PC-9 (cell line): ENCODE results near the gene FUBP3. TPM values are rescaled to one million over a fixed set of nuclear protein-coding genes. Genes with fewer than 3 reads are reported as not detected.
"Not testable (repeated sequence)": the region's sequence is repeated elsewhere in the genome, so short reads cannot be mapped to it uniquely, and the experiment has no call there.

Experiments
- BruUV-seq: library from RNA; stranded (reverse); fragments of 400-500 nt; replicated peaks from 2 replicates; lab custom pipeline; 2021; lab: Mats Ljungman, UMichigan
- CTCF ChIA-PET: fragments of 300-600 bp; sonication (Branson Sonifier 250); formaldehyde crosslinking; loops from one replicate; lab custom pipeline; 2022; ENCODE audit warnings: antibody characterized with exemption; lab: Charles Lee
- POLR2A ChIA-PET: fragments of 300-600 bp; sonication (Branson Sonifier 250); formaldehyde crosslinking; loops from one replicate; lab custom pipeline; 2022; ENCODE audit warnings: antibody characterized with exemption; ENCODE audit not compliant: unreplicated experiment; lab: Charles Lee
- DNase-seq, 2 experiments: peaks; one replicate each; pipeline versions ENCODE4 v3.0.0 to v3.0.0-alpha.2; 2015 to 2022; ENCODE audit warnings: mixed read lengths in 1 of 2
- H2AFZ ChIP-seq: fragments of 200-600 bp; sonication (generic); 2 replicates; pipeline ENCODE4 v1.8.1; 2017; ENCODE audit warnings: antibody characterized with exemption
- H3F3A ChIP-seq: fragments of 200-600 bp; sonication (generic); 2 replicates; pipeline ENCODE4 v1.8.1; 2017; ENCODE audit warnings: antibody characterized with exemption, mild to moderate bottlenecking, low read depth; ENCODE audit not compliant: insufficient read depth
- H3K27ac ChIP-seq: fragments of 200-600 bp; sonication (generic); 2 replicates; pipeline ENCODE4 v1.6.1; 2016; ENCODE audit warnings: mixed run types
- H3K27me3 ChIP-seq: fragments of 200-600 bp; sonication (generic); 2 replicates; pipeline ENCODE4 v1.6.1; 2016; ENCODE audit warnings: low read depth, mixed run types; ENCODE audit not compliant: insufficient read depth
- H3K36me3 ChIP-seq: fragments of 200-600 bp; sonication (generic); 2 replicates; pipeline ENCODE4 v1.6.1; 2016; ENCODE audit warnings: low read depth, mixed run types
- H3K4me1 ChIP-seq: fragments of 200-600 bp; sonication (generic); replicated peaks from 2 replicates; pipeline ENCODE4 v1.6.1; 2016; ENCODE audit warnings: mixed run types; ENCODE audit not compliant: insufficient read depth
- H3K4me2 ChIP-seq: fragments of 200-600 bp; sonication (generic); 2 replicates; pipeline ENCODE4 v1.6.1; 2017; ENCODE audit warnings: mixed run types
- H3K4me3 ChIP-seq: fragments of 200-600 bp; sonication (generic); 2 replicates; pipeline ENCODE4 v1.6.1; 2016; ENCODE audit warnings: mixed run types
- H3K79me2 ChIP-seq: fragments of 200-600 bp; sonication (generic); 2 replicates; pipeline ENCODE4 v1.6.1; 2017; ENCODE audit warnings: low read depth, mixed run types
- H3K9me2 ChIP-seq: fragments of 200-600 bp; sonication (generic); 2 replicates; pipeline ENCODE4 v1.8.1; 2017; ENCODE audit warnings: mild to moderate bottlenecking; ENCODE audit not compliant: insufficient read depth
- H3K9me3 ChIP-seq: fragments of 200-600 bp; sonication (generic); 2 replicates; pipeline ENCODE4 v1.8.1; 2016; ENCODE audit warnings: low read depth; ENCODE audit not compliant: insufficient read depth
- H4K20me1 ChIP-seq: fragments of 200-600 bp; sonication (generic); 2 replicates; pipeline ENCODE4 v1.8.1; 2017; ENCODE audit not compliant: insufficient read depth
- EZH2 ChIP-seq: fragments of 200-600 bp; sonication (generic); IDR thresholded peaks from 2 replicates; pipeline ENCODE4 v1.8.0; 2017; ENCODE audit warnings: antibody characterized with exemption, low read depth
- intact Hi-C: fragments of 100-400 bp; cut with micrococcal nuclease; formaldehyde crosslinking; loops from one replicate; pipeline ENCODE4 v1.10.0; 2022; ENCODE audit not compliant: unreplicated experiment
- total RNA-seq: library from RNA; stranded (reverse); gene quantifications from 2 replicates; pipeline ENCODE4 v1.2.3, GENCODE V29; 2021
- TF ChIP-seq, protein P1 (sequence below): fragments of 200-600 bp; sonication (generic); conservative IDR thresholded peaks from 2 replicates; pipeline ENCODE4 v1.6.1; 2017; ENCODE audit warnings: mixed run types, antibody characterized with exemption, mild to moderate bottlenecking, moderate library complexity

Gene FUBP3
- total RNA-seq, 1 experiment from 2014 or later: 75.6 TPM

DNA sequence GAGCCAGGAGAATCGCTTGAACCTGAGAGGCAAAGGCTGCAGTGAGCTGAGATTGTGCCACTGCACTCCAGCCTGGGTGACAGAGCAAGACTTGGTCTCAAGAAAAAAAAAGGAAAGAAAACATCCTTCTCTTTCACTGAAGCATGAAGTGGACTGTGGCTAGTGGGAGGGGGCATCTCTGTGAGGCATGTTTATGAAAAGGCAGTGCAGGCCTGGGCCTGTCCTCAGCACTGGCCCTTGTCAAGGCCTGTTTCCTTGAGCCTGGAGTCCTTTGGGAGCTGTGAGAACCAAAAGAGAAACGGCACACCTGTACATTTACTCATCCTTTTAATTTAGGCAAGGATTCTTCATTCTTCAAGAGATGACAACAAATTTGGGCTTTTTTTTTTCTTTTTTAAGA, 18.3 kb upstream of the FUBP3 start:
- H3K4me1 ChIP-seq: peaks cover 7% of the 10 kb centered on the region
- H3K4me3 ChIP-seq: no peak overlapping the region
- no peak overlapping the region for H3K4me2 ChIP-seq
- intact Hi-C loops: no loop called here
- H3K9me2 ChIP-seq: no peaks in the 10 kb centered on the region
- no peak for TF ChIP-seq EZH2
- TF ChIP-seq, protein P1, sequence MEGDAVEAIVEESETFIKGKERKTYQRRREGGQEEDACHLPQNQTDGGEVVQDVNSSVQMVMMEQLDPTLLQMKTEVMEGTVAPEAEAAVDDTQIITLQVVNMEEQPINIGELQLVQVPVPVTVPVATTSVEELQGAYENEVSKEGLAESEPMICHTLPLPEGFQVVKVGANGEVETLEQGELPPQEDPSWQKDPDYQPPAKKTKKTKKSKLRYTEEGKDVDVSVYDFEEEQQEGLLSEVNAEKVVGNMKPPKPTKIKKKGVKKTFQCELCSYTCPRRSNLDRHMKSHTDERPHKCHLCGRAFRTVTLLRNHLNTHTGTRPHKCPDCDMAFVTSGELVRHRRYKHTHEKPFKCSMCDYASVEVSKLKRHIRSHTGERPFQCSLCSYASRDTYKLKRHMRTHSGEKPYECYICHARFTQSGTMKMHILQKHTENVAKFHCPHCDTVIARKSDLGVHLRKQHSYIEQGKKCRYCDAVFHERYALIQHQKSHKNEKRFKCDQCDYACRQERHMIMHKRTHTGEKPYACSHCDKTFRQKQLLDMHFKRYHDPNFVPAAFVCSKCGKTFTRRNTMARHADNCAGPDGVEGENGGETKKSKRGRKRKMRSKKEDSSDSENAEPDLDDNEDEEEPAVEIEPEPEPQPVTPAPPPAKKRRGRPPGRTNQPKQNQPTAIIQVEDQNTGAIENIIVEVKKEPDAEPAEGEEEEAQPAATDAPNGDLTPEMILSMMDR: no peak
- H4K20me1 ChIP-seq: no peaks in the 10 kb centered on the region
- DNase-seq: peak in 1 of 2 experiments; percentile 30
- H3K79me2 ChIP-seq: no peaks in the 10 kb centered on the region
- H2AFZ ChIP-seq: no peak overlapping the region
- BruUV-seq: no TSS peak
- ChIA-PET CTCF (interaction anchor here (0.6 kb wide), 1 partner anchor 122 kb away, joined by 11 read pairs; no protein-coding TSS in a partner anchor), POLR2A (interaction anchor here (0.7 kb wide), 1 partner anchor 940 kb away, joined by 7 read pairs; no protein-coding TSS in a partner anchor)
- H3K36me3 ChIP-seq: no peaks in the 10 kb centered on the region
- H3K9me3 ChIP-seq: no peaks in the 10 kb centered on the region
- H3F3A ChIP-seq: peaks cover 7% of the 10 kb centered on the region
- no peak overlapping the region for H3K27ac ChIP-seq
- H3K27me3 ChIP-seq: no peaks in the 10 kb centered on the region

DNA sequence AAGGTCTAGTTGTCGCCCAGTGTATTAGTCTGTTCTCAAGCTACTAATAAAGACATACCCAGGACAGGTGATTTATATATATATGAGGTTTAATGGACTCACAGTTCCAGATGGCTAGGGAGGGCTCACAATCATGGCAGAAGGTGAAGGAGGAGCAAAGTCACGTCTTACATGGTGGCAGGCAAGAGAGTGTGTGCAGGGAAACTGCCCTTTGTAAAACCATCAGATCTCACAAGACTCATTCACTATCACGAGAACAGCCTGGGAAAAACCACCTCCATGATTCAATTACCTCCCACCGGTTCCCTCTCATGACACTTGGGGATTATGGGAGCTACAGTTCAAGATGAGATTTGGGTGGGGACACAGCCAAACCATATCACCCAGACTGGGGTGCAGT, 16.9 kb upstream of the FUBP3 start:
- DNase-seq, H3K9me2 ChIP-seq, BruUV-seq, H3K27ac ChIP-seq, H3K36me3 ChIP-seq, H3K4me3 ChIP-seq, H3F3A ChIP-seq, H3K27me3 ChIP-seq, H3K4me2 ChIP-seq, H2AFZ ChIP-seq, H3K4me1 ChIP-seq, H4K20me1 ChIP-seq, H3K9me3 ChIP-seq, H3K79me2 ChIP-seq, intact Hi-C loops, POLR2A ChIA-PET: not testable (repeated sequence)
- CTCF ChIA-PET: interaction anchor here (0.6 kb wide), 1 partner anchor 122 kb away, joined by 3 read pairs; no protein-coding TSS in a partner anchor

DNA sequence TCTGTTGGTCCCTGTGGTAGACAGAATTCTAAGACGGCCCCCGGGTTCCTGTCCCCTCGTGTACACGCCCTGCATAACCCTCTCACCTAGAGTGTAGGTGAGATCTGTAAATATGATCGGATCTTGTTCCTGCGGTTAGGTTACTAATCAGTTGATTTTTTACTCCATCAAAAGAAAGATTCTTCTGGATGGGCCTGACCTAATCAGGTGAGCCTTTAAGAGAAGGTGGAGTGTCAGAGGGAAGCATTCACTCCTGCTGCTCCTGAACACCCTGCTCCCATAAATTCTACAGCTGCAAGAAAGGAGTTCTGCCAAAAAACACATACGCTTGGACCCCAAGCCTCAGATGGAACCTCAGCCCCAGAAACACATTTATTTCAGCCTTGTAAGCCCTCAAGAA, 15.6 kb upstream of the FUBP3 start:
- Histone ChIP-seq H2AFZ (no peak overlapping the region), H3K36me3 (no peaks in the 10 kb centered on the region), H3F3A (no peaks in the 10 kb centered on the region), H3K4me2 (no peak overlapping the region), H4K20me1 (no peaks in the 10 kb centered on the region), H3K27ac (no peak overlapping the region), H3K79me2 (no peaks in the 10 kb centered on the region), H3K9me3 (no peaks in the 10 kb centered on the region), H3K9me2 (no peaks in the 10 kb centered on the region), H3K4me1 (no peaks in the 10 kb centered on the region), H3K4me3 (no peak overlapping the region), H3K27me3 (no peaks in the 10 kb centered on the region)
- no peak for TF ChIP-seq EZH2
- TF ChIP-seq, protein P1: no peak
- intact Hi-C loops: no loop called here
- CTCF ChIA-PET: no interaction called here
- POLR2A ChIA-PET: no interaction called here
- BruUV-seq: no TSS peak
- DNase-seq: no peak

DNA sequence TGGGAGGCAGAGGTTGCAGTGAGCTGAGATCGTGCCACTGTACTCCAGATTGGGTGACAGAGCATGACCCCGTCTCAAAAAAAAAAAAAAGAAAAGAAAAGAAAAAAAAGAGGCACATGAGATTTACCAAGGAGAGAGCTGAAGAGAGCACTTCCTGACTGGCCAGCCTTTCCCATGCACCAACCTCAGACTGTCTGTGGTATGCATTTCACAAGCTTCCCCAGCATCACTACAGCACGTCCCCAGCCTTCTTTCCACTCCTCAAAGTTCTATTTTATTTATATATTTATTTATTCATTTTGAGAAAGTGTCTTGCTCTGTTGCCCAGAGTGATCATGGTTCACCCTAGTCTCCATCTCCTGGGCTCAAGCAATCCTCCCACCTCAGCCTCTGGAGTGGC, 13.6 kb upstream of the FUBP3 start:
- H3K27me3 ChIP-seq: no peaks in the 10 kb centered on the region
- TF ChIP-seq, protein P1: no peak
- no peak for TF ChIP-seq EZH2
- DNase-seq: no peak
- POLR2A ChIA-PET: interaction anchor here (0.6 kb wide), 1 partner anchor 27 kb away, joined by 3 read pairs; no protein-coding TSS in a partner anchor
- no peaks in the 10 kb centered on the region for H3K9me3 ChIP-seq
- no peak overlapping the region for H3K4me3 ChIP-seq
- H2AFZ ChIP-seq: no peak overlapping the region
- no peaks in the 10 kb centered on the region for H3K36me3 ChIP-seq
- no peaks in the 10 kb centered on the region for H4K20me1 ChIP-seq
- CTCF ChIA-PET: no interaction called here
- H3F3A ChIP-seq: peaks cover 7% of the 10 kb centered on the region; the same call in 1 of the 2 replicates
- no TSS peak for BruUV-seq
- H3K9me2 ChIP-seq: no peaks in the 10 kb centered on the region
- no peak overlapping the region for H3K4me2 ChIP-seq
- H3K4me1 ChIP-seq: no peaks in the 10 kb centered on the region
- intact Hi-C loops: no loop called here
- H3K27ac ChIP-seq: no peak overlapping the region
- no peaks in the 10 kb centered on the region for H3K79me2 ChIP-seq
